ENCODE data around the gene NOX5. TPM values are rescaled to one million over a fixed set of nuclear protein-coding genes. Genes with fewer than 3 reads are reported as not detected.
"Not testable (repeated sequence)": the region's sequence is repeated elsewhere in the genome, so short reads cannot be mapped to it uniquely, and the experiment has no call there.

The NOX5 gene
- not detected for polyA plus RNA-seq (2012; ENCODE audit: missing spikeins)

GRCh38 chr15:69014454-69014853, at the start of gene NOX5:
Gene NOX5 (plus strand): TSS chr15:69014695. CDS start chr15:69014736, 41 bp downstream.
- FAIRE-seq = no peak
- no peak for DNase-seq (ENCODE audit: insufficient read length)
- TF ChIP-seq TAF1 (IDR thresholded peaks at IDR 0.05; ENCODE audit: borderline replicate concordance, low read depth, low read length) = no peak
- no peak for TF ChIP-seq POLR2A (IDR thresholded peaks at IDR 0.05; ENCODE audit: low read depth, low read length)
- no peak for TF ChIP-seq POLR2AphosphoS5 (IDR thresholded peaks at IDR 0.05; ENCODE audit: low read depth, low read length)

- TF ChIP-seq TAF1 (IDR thresholded peaks at IDR 0.05; ENCODE audit: borderline replicate concordance, low read depth, low read length) (no peak), POLR2AphosphoS5 (IDR thresholded peaks at IDR 0.05; ENCODE audit: low read depth, low read length) (no peak), POLR2A (IDR thresholded peaks at IDR 0.05; ENCODE audit: low read depth, low read length) (no peak)
- FAIRE-seq (no peak), DNase-seq (ENCODE audit: insufficient read length) (no peak)
These were observed 47.5 kb upstream of the NOX5 start for GRCh38 chr15:68966996-68967395.

GRCh38 chr15:68967948-68968347, 46.5 kb upstream of the NOX5 start:
- DNase-seq (ENCODE audit: insufficient read length) (no peak), FAIRE-seq (no peak)
- TF ChIP-seq POLR2AphosphoS5 (IDR thresholded peaks at IDR 0.05; ENCODE audit: low read depth, low read length) = no peak
- no peak for TF ChIP-seq TAF1 (IDR thresholded peaks at IDR 0.05; ENCODE audit: borderline replicate concordance, low read depth, low read length)
- TF ChIP-seq POLR2A (IDR thresholded peaks at IDR 0.05; ENCODE audit: low read depth, low read length) = no peak

- DNase-seq (ENCODE audit: insufficient read length) (no peak), FAIRE-seq (no peak)
- TF ChIP-seq POLR2AphosphoS5 (IDR thresholded peaks at IDR 0.05; ENCODE audit: low read depth, low read length) (no peak), POLR2A (IDR thresholded peaks at IDR 0.05; ENCODE audit: low read depth, low read length) (no peak), TAF1 (IDR thresholded peaks at IDR 0.05; ENCODE audit: borderline replicate concordance, low read depth, low read length) (no peak)
These were observed 45.2 kb upstream of the NOX5 start for GRCh38 chr15:68969298-68969697.

GRCh38 chr15:68972201-68973065, 42.1 kb upstream of the NOX5 start:
- DNase-seq (ENCODE audit: insufficient read length) (no peak), FAIRE-seq (no peak)
- TF ChIP-seq POLR2AphosphoS5 (IDR thresholded peaks at IDR 0.05; ENCODE audit: low read depth, low read length) = no peak
- no peak for TF ChIP-seq POLR2A (IDR thresholded peaks at IDR 0.05; ENCODE audit: low read depth, low read length)
- no peak for TF ChIP-seq TAF1 (IDR thresholded peaks at IDR 0.05; ENCODE audit: borderline replicate concordance, low read depth, low read length)

GRCh38 chr15:68975651-68976160, 38.8 kb upstream of the NOX5 start:
- not testable (repeated sequence) for FAIRE-seq

GRCh38 chr15:68977426-68977825, 37.1 kb upstream of the NOX5 start:
- not testable (repeated sequence) for FAIRE-seq; DNase-seq (ENCODE audit: insufficient read length)

More at GRCh38 chr15:68975651-68976160, 38.8 kb upstream of the NOX5 start:
- not testable (repeated sequence) for DNase-seq (ENCODE audit: insufficient read length)

GRCh38 chr15:68979006-68979405, 35.5 kb upstream of the NOX5 start:
- DNase-seq (ENCODE audit: insufficient read length) (no peak), FAIRE-seq (no peak)
- TF ChIP-seq POLR2AphosphoS5 (IDR thresholded peaks at IDR 0.05; ENCODE audit: low read depth, low read length) = no peak
- no peak for TF ChIP-seq POLR2A (IDR thresholded peaks at IDR 0.05; ENCODE audit: low read depth, low read length)
- no peak for TF ChIP-seq TAF1 (IDR thresholded peaks at IDR 0.05; ENCODE audit: borderline replicate concordance, low read depth, low read length)

- DNase-seq (ENCODE audit: insufficient read length) (no peak), FAIRE-seq (no peak)
- no peak for TF ChIP-seq TAF1 (IDR thresholded peaks at IDR 0.05; ENCODE audit: borderline replicate concordance, low read depth, low read length)
- TF ChIP-seq POLR2A (IDR thresholded peaks at IDR 0.05; ENCODE audit: low read depth, low read length) = no peak
- no peak for TF ChIP-seq POLR2AphosphoS5 (IDR thresholded peaks at IDR 0.05; ENCODE audit: low read depth, low read length)
These were observed 34.7 kb upstream of the NOX5 start for GRCh38 chr15:68979816-68980215.

- no peak for DNase-seq (ENCODE audit: insufficient read length)
- no peak for FAIRE-seq
- TF ChIP-seq POLR2A (IDR thresholded peaks at IDR 0.05; ENCODE audit: low read depth, low read length) = no peak
- no peak for TF ChIP-seq POLR2AphosphoS5 (IDR thresholded peaks at IDR 0.05; ENCODE audit: low read depth, low read length)
- TF ChIP-seq TAF1 (IDR thresholded peaks at IDR 0.05; ENCODE audit: borderline replicate concordance, low read depth, low read length) = no peak
These were observed 33.7 kb upstream of the NOX5 start for GRCh38 chr15:68980786-68981185.

- DNase-seq (ENCODE audit: insufficient read length) (no peak), FAIRE-seq (no peak)
- TF ChIP-seq POLR2AphosphoS5 (IDR thresholded peaks at IDR 0.05; ENCODE audit: low read depth, low read length) = no peak
- TF ChIP-seq POLR2A (IDR thresholded peaks at IDR 0.05; ENCODE audit: low read depth, low read length) = no peak
- TF ChIP-seq TAF1 (IDR thresholded peaks at IDR 0.05; ENCODE audit: borderline replicate concordance, low read depth, low read length) = no peak
These were observed 32.6 kb upstream of the NOX5 start for GRCh38 chr15:68981941-68982340.

GRCh38 chr15:68982976-68983563, 31.4 kb upstream of the NOX5 start:
- DNase-seq (ENCODE audit: insufficient read length) (no peak), FAIRE-seq (no peak)
- TF ChIP-seq POLR2A (IDR thresholded peaks at IDR 0.05; ENCODE audit: low read depth, low read length) (no peak), TAF1 (IDR thresholded peaks at IDR 0.05; ENCODE audit: borderline replicate concordance, low read depth, low read length) (no peak)

Data from GM12892 (cell line).